LoVo (cell line): ENCODE measurements around the gene SLC25A25.

Source experiments
- DNase-seq: peaks from one replicate; pipeline ENCODE4 v3.0.0-alpha.2; 2016; ENCODE audit warnings: low spot score

The SLC25A25 gene

DNA sequence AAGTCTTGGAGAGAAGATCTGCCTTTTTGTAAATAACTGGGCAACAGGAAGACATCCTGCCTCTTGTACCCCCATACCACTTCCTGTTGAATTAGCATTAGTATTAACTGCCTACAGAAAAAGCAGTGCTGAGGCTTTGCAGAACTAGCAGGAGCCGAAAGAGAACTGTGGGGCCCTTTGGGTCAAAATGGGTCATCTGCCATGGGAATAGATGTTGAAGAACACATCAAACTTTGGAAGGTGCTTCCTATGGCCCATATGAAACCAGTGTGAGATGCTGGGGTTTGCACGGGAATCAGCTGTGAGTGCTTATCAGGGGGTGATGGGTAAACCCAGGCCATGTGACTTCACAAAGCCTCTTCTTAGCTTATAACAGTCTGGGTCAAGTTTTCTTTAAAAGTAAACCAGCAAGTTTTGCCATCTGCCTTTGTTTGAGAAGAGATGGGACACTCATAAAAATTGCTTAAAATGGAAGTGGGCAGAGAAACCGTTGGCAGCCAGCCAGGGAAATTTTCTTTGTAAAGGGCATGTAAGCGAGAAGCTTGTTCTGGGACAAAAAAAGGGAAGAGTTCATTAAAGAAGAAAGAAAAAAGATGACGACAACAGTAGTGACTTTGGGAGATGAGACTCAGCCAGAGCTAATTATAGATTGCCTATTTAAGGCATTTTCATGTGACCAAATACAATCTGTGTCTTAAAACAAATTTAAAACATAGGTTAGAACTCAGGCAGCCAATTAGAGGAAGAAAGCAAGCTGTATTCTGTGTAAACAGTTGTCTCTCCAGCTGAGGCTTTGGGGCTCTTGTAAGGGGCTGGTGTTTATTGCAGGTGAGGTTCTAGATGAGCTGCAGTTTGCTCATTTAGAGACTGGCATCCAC, 4.4 kb downstream of the SLC25A25 start:
- DNase-seq, result peak; percentile 71

DNA sequence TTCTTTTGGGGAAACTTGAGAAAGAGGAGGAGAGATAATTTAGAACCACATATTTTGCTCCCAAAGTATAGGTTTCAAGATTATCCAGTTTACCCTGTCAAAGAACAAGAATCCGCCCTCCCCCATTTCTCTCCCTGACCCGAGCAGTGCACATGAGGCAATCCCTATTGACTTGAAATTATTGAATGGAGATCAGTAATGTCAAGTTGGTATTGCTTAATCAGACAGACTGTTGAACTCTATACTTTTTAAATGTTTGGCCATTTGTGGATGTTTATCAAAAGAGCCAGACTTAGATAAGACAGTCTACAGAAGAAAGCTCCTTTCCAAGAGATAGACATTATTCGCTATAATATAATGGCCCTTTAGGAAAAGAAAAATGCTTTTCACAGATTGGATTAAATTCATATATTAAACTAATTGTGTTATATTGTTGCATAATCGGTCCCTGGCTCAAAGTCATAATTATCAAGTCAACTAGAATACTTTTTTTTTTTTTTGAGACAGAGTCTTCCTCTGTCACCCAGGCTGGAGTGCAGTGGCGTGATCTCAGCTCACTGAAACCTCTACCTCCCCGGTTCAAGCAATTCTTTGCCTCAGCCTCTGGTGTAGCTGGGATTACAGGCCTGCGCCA, 5.3 kb downstream of the SLC25A25 start:
- no peak for DNase-seq

DNA sequence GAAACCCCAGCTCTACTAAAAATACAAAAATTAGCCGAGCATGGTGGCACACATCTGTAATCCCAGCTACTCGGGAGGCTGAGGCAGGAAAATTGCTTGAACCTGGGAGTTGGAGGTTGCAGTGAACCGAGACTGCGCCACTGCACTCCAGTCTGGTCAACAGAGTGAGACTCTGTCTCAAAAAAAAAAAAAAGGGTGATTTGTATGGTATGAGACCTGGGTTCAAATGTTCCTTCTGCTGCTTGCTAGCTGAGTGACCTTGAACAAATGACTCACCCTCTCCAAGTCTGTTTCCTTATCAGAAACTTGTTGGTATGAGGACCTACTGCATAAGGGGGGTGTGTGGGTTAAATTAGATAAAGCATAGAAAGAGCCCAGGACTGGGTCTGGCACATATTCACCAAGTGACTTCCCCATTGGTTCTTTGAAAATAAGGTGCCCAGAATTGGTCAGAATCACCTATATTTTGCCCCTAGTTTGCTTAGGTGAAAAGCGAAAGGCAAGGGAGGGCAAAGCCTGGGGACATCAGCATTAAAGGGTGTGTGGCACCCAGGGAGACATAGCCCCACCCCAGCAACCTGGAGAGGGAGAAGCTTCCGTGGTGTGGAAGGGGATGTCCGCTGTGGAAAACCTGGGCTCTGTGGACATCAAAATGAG, 9.9 kb downstream of the SLC25A25 start:
- peak; percentile 51 for DNase-seq

DNA sequence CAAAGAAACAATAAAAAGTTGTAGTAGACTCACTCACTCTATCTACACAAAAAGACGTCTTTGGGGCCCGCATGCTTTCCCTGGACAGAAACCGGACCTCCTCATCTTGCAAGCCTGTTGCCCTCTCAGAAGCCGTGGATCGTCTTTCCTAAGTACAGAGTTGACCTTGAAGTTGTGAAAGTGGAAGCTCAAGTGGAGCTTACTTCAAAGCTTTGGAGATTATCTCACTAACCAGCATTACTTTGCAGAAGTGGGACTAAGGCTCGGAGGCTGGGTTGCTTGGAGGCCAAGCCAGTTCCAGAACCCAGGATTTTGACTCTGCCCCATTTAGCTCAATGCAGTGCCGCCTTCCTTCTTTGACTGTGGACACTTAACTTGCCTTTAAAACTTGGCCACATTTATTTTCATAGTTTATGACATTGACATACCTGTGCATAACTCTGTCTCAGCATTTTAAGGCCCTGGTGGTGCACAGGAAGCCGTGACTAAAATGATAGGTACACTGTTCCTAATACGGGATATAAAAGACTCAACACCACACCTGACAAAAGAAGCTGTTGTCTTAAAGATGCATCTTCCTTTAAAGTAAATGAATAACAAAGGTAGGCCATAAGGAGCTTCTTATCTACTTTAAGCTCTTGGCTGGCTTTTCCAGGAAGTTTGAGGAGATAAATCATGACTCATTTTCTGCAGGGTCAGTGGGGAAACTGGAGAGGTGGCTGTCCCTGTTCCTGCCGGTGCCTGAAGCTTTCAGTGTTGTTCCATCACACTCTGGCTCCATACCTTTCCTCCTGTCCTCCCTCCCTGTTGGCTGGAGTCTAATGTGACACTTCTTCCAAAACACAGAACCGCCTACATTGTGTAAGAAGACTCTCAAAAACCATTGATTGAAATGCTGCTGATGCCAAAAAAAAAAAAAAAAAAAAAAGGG, 10.7 kb downstream of the SLC25A25 start:
- peak; percentile 90 for DNase-seq

DNA sequence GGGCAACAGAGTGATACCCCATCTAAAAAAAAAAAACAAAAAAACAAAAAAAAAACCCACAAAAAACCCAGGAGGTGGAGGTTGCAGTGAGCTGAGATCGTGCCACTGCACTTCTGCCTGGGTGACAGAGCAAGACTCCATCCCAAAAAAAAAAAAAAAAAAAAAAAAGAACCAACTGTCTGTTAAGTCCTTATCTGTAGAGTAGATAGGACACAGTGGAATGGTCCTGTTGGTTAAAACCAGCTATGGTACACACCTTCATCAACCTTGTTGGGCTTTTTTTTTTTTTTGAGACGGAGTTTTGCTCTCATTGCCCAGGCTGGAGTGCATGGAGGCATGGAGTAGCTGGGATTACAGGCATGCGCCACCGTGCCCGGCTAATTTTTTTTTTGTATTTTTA, 12.2 kb downstream of the SLC25A25 start:
- no peak for DNase-seq

DNA sequence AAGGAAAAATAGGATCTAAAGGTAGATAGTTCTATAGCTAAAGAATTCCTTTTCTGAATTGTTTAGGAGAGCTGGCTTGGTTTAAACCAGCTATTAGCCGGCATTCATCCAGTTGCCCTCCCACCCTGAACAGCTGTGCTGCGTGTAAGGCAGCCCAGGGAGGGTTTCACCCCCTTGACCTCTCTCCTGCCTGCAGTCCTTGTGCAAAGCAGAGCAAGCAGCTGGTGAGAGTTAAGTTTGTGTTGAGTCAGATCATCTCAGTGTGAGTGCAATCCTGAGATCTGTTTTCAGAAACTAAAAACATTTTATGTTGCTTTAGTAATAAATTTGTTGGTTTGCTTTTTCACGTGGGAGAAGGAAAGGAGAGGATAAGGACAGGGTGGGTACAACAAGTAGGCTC, 13.0 kb downstream of the SLC25A25 start:
- no peak for DNase-seq

DNA sequence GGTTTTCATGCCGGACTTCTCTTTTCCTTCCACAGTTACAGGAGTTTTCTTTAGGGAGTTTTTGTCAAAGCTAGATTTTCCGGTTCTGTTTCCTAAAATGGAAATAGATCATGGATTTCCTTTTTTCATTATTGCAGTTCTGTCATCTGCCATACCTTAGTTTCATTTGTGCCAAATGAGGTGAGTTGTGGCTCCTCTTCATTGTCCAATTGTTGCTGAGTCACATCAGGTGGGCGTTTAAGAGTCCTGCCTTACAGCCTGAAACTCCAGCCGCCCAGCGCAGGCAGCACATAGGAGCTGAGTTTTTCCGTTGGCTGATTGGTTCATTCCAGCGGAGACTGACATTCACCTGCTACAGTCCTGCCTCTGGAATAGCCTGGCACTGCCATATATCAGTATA, 14.1 kb downstream of the SLC25A25 start:
- DNase-seq, result no peak

DNA sequence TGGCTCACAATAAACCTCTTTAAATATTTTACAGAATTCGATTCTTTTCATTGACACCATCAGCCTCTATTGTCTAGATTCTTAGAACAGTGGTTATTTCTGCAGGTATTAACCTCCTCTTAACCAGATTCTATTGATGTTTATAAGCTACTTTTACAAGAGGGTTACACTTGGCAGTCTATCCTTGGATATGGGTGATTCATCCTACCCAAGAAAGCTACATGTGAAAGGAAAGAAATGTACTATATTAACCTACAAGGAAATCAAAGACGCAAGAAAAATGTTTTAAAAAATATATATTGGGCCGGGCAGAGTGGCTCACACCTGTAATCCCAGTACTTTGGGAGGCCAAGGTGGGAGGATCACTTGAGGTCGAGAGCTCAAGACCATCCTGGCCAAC, 16.7 kb downstream of the SLC25A25 start:
- no peak for DNase-seq

DNA sequence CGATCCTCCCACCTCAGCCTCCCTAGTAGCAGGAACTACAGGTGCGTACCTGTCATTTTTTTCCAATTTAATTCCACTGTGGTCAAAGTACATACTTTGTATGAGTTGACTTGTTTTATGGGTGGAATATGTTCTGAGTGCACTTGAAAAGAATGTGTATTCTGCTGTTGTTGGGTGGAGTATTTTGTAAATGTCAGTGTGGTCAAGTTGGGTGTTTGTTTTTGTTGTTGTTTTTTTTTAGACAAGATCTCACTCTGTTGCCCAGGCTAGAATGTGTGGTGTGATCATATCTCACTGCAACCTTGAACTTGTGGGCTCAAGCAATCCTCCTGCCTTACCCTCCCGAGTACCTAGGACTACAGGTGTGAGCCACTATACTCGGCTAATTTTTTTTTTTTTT, 17.9 kb downstream of the SLC25A25 start:
- no peak for DNase-seq

DNA sequence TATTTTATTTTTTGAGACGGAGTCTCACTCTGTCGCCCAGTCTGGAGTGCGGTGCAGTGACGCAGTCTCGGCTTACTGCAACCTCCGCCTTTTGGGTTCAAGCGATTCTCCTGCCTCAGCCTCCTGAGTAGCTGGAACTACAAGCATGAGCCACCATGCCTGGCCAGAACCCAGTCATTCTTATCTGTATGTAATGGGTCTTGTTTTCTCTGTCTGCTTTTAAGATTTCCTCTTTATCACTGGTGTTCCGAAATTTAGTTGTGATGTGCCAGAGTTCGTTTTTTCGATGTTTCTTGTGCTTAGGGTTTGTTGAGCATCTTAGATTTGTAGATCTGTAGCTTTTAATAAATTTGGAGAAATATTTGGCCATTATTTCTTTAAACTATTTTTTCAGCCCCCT, 19.2 kb downstream of the SLC25A25 start:
- DNase-seq, result no peak

DNA sequence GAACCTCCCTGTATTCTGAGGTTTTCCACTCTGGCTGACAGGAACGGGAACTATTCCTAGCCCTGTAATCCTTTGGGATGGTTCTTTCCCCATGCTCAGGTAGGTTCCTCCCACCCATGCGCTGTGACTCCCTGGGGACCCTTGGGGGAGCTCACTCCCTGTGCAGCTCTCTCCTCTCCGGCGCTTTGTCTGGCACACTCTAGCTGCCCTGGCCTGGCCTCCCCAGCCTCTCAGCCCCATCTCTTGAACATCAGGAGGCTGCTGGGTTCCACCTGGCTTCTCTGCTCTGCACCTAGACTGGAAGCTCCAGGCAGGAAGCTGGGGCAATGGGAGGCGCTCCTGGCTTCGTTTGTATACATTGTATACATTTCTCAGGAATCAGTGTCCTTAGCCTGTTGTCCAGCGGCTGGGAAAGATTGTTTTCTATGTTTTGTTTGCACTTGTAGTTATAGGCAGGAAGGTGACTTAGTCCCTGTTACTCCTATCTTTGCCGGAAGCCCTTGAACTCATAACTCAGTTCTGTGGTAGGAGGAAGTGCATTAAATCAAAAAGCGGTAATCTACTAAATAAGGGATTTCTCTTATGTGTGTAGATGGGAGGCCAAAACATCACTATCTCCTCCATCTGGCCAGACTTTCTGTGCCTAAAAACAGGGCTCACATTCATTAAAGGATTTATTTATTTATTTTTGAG, 20.4 kb downstream of the SLC25A25 start:
- no peak for DNase-seq

DNA sequence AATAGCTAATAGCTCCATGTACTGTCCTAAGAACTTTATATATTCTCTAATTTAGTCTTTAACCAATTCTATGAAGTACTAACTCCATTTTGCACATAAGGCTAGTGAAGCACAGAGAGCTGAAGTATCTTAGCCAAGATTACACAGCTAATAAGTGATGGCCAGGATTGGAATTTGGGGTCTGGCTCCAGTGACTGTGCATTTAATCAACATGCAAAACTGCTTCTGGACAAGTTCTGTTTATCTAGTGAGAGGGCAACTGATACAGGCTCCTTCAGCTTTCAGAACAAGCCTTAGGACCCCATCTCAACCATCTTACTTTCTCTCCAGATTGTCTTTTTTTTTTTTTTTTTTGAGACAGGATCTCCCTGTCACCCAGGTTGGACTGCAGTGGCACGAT, 21.3 kb downstream of the SLC25A25 start:
- DNase-seq, result no peak

DNA sequence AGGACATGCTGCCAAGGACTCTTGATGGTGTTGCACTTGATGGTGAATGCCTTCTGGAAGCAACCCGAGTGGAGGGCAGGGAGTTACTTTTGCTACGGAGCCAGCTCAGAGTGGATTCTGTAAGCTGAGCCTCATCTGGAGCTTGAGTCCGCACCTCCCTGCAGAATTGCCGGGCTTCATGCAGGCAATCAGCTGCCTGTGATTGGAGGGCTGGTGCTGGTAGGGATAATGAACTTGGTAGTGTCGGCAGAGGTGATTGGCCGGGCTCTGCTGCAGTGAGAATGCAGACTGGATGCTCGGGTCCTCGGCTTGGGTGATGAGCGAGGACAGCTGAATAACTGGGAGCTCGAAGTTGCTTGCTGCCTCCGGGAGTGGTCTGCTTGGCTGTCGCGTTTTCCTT, 23.1 kb downstream of the SLC25A25 start:
- no peak for DNase-seq

DNA sequence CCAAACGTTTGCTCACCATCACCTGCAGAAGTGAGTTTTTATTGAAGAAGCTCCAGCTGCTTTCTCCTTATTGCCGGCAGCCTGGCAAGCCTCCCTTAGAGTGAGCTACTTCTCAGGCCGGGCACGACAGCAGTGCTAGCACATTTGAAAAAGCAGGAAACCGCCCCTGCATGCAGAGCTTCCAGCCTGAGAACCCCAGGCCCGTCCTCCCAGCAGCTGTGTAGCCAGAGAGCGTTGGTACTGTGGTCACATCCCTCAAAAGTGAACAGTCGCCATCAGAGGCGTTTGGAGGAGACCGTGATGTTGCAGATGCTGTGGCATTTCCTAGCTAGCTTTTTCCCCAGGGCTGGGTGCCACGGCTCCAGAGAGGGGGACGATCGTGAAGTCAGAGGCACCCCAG, 23.5 kb downstream of the SLC25A25 start:
- DNase-seq, result no peak

DNA sequence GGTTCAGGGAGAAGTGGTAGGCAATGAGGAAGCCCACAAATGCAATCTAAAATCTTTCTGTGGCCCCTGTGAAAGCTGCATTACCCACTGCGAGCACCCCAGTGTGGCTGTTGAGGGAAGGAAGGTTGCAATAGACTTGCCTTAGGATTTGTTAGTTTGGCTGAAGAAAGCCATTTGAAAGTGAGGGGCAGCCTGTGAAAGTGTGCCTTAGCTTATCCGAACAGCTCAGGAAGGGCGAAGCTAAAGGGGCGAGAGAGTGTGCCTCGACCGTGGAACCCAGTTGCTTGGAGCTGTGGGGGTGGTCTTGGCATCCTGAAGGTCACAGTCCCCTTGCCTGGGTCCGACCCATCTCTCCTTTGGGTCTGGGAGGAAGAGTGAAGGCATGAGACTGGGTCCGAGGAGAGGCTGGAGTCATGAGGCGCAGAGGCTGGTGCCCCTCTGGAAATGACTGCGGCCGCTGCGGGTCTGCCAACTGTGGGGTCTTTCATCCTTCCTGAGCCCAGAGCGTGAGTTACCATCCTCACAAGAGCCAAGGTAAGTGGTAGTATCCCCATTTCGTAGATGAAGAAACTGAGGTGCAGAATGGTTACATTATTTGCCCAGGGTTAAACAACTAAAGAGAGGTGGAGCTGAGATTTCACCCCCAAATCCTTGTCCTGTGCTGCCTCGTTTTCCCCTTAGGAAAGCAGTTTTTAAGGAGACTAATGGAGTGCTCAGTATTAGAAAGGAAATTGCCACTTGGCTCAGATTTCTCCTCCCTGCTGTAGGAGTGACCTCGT, 24.4 kb downstream of the SLC25A25 start:
- DNase-seq, result no peak

DNA sequence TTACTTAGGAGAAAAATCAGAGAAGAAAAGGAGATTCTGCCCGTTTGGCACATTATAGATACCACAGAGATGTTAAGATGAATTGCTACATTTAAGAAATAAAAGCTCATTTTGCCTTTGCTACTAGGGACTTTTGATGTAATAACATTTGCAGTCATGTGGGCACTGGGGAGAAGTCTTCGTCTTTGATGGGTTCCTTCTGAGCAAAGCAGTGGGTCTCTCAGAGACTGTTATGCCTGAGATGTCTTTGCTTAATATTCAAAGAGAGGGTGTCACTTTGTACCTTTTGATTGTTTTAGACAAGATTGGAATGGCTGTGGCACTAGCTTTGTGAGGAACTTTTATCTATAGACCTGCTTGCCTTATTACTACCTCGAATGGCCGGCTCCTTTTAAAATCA, 25.0 kb downstream of the SLC25A25 start:
- DNase-seq, result no peak

DNA sequence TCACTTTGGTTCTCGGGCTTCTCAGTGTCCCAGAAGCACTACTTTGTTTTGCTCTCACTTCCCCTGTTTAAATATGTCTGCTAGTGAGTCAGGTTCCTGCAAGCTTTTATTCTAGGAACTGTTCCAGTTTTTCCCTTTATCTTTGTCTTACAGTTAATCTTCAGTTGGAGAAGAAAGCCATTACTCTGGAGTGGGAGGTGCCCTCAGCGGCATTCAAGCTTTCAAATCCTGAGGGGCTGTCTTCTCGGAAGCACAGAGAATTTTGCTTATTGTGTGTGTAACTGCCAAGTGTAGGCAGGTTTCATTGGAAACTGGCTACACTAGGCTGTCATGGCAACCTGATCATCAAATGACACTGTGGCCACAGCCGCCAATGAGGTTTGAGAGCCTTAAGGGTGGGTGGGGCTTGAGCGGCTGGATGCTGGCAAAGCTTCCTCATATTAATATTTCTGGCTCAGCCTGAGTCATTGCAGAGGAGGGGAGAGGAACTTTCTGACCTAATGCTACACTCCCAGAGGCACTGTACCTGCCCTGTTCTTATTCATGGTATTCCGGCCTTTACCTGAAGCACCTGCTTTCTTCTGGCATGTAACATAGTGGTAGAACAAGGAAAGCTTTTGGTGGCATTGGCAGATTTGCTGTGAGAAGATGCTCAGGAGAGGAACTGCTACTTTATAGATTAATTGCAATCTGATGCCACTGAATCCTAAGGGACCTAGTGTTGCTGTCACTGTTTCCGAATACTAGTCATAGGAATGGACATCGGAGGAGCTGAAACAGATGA, 26.3 kb downstream of the SLC25A25 start:
- peak; percentile 63 for DNase-seq

DNA sequence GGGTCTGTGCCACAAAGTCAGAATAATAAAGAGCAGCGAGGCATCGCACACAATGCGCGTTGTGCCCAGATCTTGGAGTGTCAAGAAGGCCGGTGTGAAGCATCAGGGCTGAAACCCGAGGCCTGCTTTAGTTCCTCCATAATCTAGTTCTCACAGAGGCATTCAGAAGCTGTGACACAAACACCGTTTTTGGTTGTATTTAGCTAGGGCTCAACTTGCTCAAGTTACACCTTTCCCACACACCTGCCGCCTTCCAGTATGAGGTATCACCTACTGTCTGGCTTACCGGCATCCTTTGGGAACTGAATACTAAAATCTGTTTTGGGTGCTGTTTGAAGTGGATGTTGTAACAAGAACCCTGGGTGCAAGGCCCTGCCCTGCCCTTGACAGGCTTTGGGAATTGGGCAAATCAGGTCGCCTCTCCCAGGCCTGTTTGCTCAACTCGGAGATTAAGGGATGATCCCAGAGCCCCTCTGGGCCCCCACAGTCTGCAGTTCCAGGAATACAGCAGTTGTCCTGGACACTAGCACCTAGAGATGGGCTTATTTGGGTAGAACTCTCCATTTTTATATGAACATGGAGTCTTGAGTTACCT, 27.0 kb downstream of the SLC25A25 start:
- DNase-seq, result no peak
